Loucy (cell line): ENCODE data around the gene CHI3L2.

Source experiments
- EZH2phosphoT487 ChIP-seq: fragments of 200-600 bp; IDR thresholded peaks from 2 replicates; pipeline ENCODE4 v1.6.1; 2018; ENCODE audit warnings: antibody characterized with exemption, mild to moderate bottlenecking, moderate library complexity, borderline replicate concordance
- TF ChIP-seq, protein P1 (sequence below): fragments of 200-600 bp; sonication (generic); conservative IDR thresholded peaks from 2 replicates; pipeline ENCODE4 v1.5.1; 2014; ENCODE audit warnings: mild to moderate bottlenecking, antibody characterized with exemption, low read length

DNA sequence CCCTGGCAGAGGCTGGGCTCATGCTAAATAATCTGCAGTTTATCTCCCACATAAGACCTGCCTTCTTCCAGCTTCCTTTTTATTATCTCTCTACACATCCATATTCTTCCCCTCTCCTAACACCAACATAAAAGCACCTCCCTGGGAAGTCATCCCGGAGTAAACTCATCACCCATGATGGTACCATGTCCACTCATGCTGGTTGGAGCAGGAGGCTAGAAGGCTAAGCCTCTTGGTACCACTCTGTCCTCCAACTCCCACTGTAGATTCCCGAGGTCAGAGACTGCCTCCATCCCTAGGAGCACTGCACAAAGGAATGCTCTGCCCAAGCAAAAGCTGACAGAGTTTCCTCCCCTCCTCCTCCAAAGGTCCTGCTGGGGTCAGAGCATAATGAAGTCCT lies 31.3 kb upstream of the CHI3L2 start:
- TF ChIP-seq, protein P1, sequence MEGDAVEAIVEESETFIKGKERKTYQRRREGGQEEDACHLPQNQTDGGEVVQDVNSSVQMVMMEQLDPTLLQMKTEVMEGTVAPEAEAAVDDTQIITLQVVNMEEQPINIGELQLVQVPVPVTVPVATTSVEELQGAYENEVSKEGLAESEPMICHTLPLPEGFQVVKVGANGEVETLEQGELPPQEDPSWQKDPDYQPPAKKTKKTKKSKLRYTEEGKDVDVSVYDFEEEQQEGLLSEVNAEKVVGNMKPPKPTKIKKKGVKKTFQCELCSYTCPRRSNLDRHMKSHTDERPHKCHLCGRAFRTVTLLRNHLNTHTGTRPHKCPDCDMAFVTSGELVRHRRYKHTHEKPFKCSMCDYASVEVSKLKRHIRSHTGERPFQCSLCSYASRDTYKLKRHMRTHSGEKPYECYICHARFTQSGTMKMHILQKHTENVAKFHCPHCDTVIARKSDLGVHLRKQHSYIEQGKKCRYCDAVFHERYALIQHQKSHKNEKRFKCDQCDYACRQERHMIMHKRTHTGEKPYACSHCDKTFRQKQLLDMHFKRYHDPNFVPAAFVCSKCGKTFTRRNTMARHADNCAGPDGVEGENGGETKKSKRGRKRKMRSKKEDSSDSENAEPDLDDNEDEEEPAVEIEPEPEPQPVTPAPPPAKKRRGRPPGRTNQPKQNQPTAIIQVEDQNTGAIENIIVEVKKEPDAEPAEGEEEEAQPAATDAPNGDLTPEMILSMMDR = no peak
- no peak for TF ChIP-seq EZH2phosphoT487
